Measurements from ENCODE around the gene EWSR1.

Gene EWSR1

DNA sequence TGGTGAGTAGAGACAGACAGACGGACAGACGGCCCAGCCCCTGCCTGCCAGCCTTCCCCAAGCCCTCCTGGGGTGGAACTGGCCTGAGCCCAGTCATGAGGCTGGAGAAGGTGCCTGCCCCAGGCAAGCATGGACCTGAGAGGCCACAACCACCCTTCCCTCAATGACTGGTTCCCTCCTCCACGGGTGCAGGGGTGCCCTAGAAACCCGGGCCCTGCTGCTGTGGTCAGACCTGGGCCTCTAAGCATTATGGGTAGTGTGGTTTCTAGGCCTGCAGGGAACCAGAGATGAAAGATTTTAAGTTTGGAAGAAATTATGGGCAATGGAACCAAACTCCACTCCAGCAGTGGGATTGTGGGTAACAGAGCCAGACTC lies 13.8 kb upstream of the EWSR1 start:
- Histone ChIP-seq H2AK5ac (ENCODE audit: low read length) (no peak overlapping the region), H2BK120ac (ENCODE audit: low read depth, low read length) (no peak overlapping the region), H3K36me3 (ENCODE audit: control insufficient read depth, insufficient read depth, low read length) (no peaks in the 10 kb centered on the region), H3K79me2 (ENCODE audit: control insufficient read depth, insufficient read depth, low read length) (no peaks in the 10 kb centered on the region), H3K79me1 (ENCODE audit: low read length) (no peaks in the 10 kb centered on the region), H3K4me2 (ENCODE audit: low read length) (no peak overlapping the region), H4K5ac (ENCODE audit: low read length) (no peak overlapping the region), H3K27me3 (ENCODE audit: insufficient read depth, low read length, poor library complexity) (no peaks in the 10 kb centered on the region), H3K9ac (ENCODE audit: low read length) (no peak overlapping the region), H2BK5ac (ENCODE audit: low read length) (no peak overlapping the region), H3K56ac (ENCODE audit: low read length) (no peak overlapping the region), H3K27ac (ENCODE audit: low read depth, low read length) (no peak overlapping the region), H2BK15ac (replicated peaks; ENCODE audit: low read depth) (no peak overlapping the region), H3K18ac (ENCODE audit: low read length) (no peak overlapping the region), H3K4me1 (ENCODE audit: control insufficient read depth, low read depth, low read length) (no peaks in the 10 kb centered on the region), H3K23ac (ENCODE audit: low read length) (no peak overlapping the region), H4K8ac (ENCODE audit: low read depth, low read length) (no peak overlapping the region), H3K4me3 (ENCODE audit: low read length) (no peak overlapping the region), H3K4ac (ENCODE audit: low read depth, low read length) (no peak overlapping the region)
- no peak for DNase-seq
- WGBS (ENCODE audit: extremely low coverage, insufficient coverage, low lambda C conversion rate) = no CpG with 5 or more reads among the region's 4 CpGs

DNA sequence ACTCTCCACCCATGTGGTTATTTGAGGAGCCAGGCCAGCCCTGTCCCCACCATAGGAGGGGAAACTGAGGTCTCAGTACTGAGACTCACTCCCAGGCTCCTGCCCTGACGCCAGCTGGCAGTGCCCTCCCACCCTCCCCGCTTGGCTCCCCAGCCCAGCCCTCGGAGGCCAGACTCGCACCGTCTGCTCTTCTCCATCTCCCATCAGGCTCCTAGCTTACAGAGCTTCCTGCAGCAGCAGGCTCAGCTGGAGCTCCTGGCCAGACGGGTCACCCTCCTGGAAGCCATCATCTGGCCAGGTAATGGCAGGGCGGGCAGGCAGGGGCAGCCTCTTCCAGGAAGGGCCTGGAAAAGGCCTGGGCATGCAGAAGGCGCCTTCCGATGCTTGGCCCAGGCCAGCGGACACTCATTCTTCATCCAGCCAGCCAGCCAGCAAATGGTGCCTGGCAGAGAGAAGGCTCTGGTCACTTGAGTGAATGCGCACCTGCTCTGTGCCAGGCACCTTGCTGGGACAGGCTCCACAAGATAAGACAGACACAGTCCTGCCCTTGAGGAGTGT lies 12.9 kb upstream of the EWSR1 start:
- H3K18ac ChIP-seq (ENCODE audit: low read length) = no peak overlapping the region

DNA sequence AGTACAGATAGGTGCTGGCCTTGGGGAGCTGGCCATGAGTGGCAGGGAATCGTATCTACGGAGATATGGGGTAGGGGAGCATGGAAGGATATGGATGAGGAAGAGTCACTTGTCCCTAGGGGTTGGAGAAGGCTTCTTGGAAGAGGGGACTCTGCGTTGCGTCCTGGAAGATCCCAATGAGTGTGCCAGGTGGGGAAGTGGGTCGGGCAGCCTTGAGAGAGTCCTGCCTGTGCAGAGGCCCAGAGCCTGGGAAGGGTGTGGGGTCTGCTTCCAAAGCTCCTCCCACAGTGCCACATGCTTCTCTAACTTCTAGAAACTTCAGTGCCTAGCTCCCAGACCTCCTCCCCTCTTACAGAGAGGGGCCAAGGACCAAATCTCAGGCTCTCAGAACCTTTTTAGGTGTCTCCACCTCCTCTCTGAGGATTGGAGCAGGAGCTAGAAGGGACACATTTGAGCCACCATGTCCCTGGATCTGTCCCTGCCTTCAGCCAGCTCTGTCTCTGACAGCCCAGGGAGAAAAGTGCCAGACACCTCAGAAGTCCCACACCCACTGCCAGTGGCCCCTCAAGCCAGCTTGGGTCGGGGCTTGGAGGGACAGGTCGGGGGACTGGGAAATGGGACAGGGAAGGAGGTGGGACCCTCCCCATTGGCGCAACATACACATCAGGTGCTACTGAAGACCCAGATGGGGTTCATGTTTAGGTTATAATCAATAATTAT lies 11.3 kb upstream of the EWSR1 start:
- H3K23ac ChIP-seq (ENCODE audit: low read length) = no peak overlapping the region
- H4K8ac ChIP-seq (ENCODE audit: low read depth, low read length) = no peak overlapping the region
- no peak overlapping the region for H3K27ac ChIP-seq (ENCODE audit: low read depth, low read length)
- no peak overlapping the region for H4K5ac ChIP-seq (ENCODE audit: low read length)
- H2BK120ac ChIP-seq (ENCODE audit: low read depth, low read length) = no peak overlapping the region
- no peak overlapping the region for H3K9ac ChIP-seq (ENCODE audit: low read length)
- H3K79me2 ChIP-seq (ENCODE audit: control insufficient read depth, insufficient read depth, low read length) = no peaks in the 10 kb centered on the region
- H3K36me3 ChIP-seq (ENCODE audit: control insufficient read depth, insufficient read depth, low read length) = no peaks in the 10 kb centered on the region
- no peak overlapping the region for H3K4me2 ChIP-seq (ENCODE audit: low read length)
- no peak overlapping the region for H3K18ac ChIP-seq (ENCODE audit: low read length)
- no peak overlapping the region for H3K56ac ChIP-seq (ENCODE audit: low read length)
- H3K4me1 ChIP-seq (ENCODE audit: control insufficient read depth, low read depth, low read length) = no peaks in the 10 kb centered on the region
- no peak overlapping the region for H2BK15ac ChIP-seq (replicated peaks; ENCODE audit: low read depth)
- no peaks in the 10 kb centered on the region for H3K27me3 ChIP-seq (ENCODE audit: insufficient read depth, low read length, poor library complexity)
- no peak overlapping the region for H3K4me3 ChIP-seq (ENCODE audit: low read length)
- DNase-seq = no peak
- H2BK5ac ChIP-seq (ENCODE audit: low read length) = no peak overlapping the region
- H3K4ac ChIP-seq (ENCODE audit: low read depth, low read length) = no peak overlapping the region
- no CpG with 5 or more reads among the region's 8 CpGs for WGBS (ENCODE audit: extremely low coverage, insufficient coverage, low lambda C conversion rate)
- no peaks in the 10 kb centered on the region for H3K79me1 ChIP-seq (ENCODE audit: low read length)
- no peak overlapping the region for H2AK5ac ChIP-seq (ENCODE audit: low read length)

More for the DNA sequence above, 12.9 kb upstream of the EWSR1 start:
- Histone ChIP-seq H3K4me2 (ENCODE audit: low read length) (no peak overlapping the region), H3K79me1 (ENCODE audit: low read length) (no peaks in the 10 kb centered on the region), H3K9ac (ENCODE audit: low read length) (no peak overlapping the region), H2AK5ac (ENCODE audit: low read length) (no peak overlapping the region), H3K27ac (ENCODE audit: low read depth, low read length) (no peak overlapping the region), H4K8ac (ENCODE audit: low read depth, low read length) (no peak overlapping the region), H3K23ac (ENCODE audit: low read length) (no peak overlapping the region), H3K4ac (ENCODE audit: low read depth, low read length) (no peak overlapping the region), H2BK5ac (ENCODE audit: low read length) (no peak overlapping the region), H3K4me1 (ENCODE audit: control insufficient read depth, low read depth, low read length) (no peaks in the 10 kb centered on the region), H4K5ac (ENCODE audit: low read length) (no peak overlapping the region), H2BK120ac (ENCODE audit: low read depth, low read length) (no peak overlapping the region), H3K79me2 (ENCODE audit: control insufficient read depth, insufficient read depth, low read length) (no peaks in the 10 kb centered on the region), H3K27me3 (ENCODE audit: insufficient read depth, low read length, poor library complexity) (no peaks in the 10 kb centered on the region), H3K4me3 (ENCODE audit: low read length) (no peak overlapping the region), H2BK15ac (replicated peaks; ENCODE audit: low read depth) (no peak overlapping the region), H3K56ac (ENCODE audit: low read length) (no peak overlapping the region), H3K36me3 (ENCODE audit: control insufficient read depth, insufficient read depth, low read length) (no peaks in the 10 kb centered on the region)
- no peak for DNase-seq
- whole genome bisulfite sequencing (ENCODE audit: extremely low coverage, insufficient coverage, low lambda C conversion rate) = no CpG with 5 or more reads among the region's 11 CpGs

DNA sequence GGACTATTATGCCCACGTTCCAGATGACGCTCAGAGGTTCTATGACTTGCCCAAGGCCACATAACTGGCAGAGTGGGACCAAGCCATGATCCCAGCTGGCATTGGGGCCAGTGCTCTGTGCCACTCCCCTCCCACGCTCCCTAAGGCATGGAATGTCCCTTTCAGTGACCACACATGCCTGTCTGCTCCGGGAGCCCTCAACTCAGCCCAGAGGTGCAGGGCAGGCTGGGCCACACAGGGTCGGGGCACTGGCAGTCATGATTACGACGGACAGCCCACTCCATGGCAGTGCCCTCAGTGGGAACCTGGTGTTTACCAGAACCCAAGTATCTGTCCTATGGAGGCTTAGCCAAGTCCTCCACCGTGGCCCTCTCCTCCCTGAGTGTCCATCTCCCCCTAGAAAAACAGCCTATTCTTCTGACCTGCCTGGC lies 10.3 kb upstream of the EWSR1 start:
- no peak overlapping the region for H4K8ac ChIP-seq (ENCODE audit: low read depth, low read length)
- H4K5ac ChIP-seq (ENCODE audit: low read length) = no peak overlapping the region
- no peaks in the 10 kb centered on the region for H3K36me3 ChIP-seq (ENCODE audit: control insufficient read depth, insufficient read depth, low read length)
- no CpG with 5 or more reads among the region's 8 CpGs for WGBS (ENCODE audit: extremely low coverage, insufficient coverage, low lambda C conversion rate)
- no peaks in the 10 kb centered on the region for H3K79me2 ChIP-seq (ENCODE audit: control insufficient read depth, insufficient read depth, low read length)
- no peak overlapping the region for H3K4me3 ChIP-seq (ENCODE audit: low read length)
- no peak overlapping the region for H2BK120ac ChIP-seq (ENCODE audit: low read depth, low read length)
- no peak overlapping the region for H3K56ac ChIP-seq (ENCODE audit: low read length)
- H2BK5ac ChIP-seq (ENCODE audit: low read length) = no peak overlapping the region
- no peak overlapping the region for H2AK5ac ChIP-seq (ENCODE audit: low read length)
- H3K79me1 ChIP-seq (ENCODE audit: low read length) = no peaks in the 10 kb centered on the region
- H3K4ac ChIP-seq (ENCODE audit: low read depth, low read length) = no peak overlapping the region
- H3K27me3 ChIP-seq (ENCODE audit: insufficient read depth, low read length, poor library complexity) = no peaks in the 10 kb centered on the region
- H3K9ac ChIP-seq (ENCODE audit: low read length) = no peak overlapping the region
- H3K18ac ChIP-seq (ENCODE audit: low read length) = no peak overlapping the region
- H3K4me1 ChIP-seq (ENCODE audit: control insufficient read depth, low read depth, low read length) = no peaks in the 10 kb centered on the region
- H2BK15ac ChIP-seq (replicated peaks; ENCODE audit: low read depth) = no peak overlapping the region
- no peak overlapping the region for H3K4me2 ChIP-seq (ENCODE audit: low read length)
- DNase-seq = no peak
- H3K23ac ChIP-seq (ENCODE audit: low read length) = no peak overlapping the region
- H3K27ac ChIP-seq (ENCODE audit: low read depth, low read length) = no peak overlapping the region

DNA sequence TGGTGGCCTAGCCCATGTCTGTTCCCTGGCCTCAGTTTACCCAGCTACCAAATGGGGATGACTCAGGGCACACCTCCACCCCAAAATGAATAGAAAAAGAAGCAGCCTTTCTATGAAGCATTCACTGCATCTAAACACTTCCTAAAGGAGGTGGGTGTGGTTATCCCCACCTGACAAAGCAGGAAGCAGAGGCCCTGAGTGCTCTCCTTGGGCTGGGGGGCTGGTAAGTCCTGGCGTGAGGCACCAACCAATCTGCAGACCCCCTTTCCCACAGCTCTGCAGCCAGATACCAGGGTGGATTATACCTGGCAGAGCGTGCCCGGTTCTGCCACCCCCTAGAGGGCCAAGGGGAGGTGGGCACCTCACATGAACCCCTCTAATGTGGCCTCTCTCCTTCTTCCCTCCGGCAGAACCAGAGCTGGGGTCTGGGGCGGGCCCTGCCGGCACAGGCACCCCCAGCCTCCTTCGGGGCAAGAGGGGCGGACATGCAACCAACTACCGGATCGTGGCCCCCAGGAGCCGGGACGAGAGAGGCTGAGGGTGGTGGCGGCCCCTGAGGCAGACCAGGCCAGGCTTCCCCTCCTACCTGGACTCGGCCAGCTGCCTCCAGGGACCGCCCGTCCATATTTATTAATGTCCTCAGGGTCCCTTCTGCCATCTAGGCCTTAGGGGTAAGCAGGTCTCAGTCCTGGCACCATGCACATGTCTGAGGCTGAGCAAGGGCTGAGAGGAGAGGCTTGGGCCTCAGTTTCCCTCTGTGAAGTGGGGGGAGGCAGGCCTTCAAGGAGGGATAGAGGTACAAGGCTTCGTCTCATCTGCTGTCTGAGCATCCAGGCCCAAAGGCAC lies 9.4 kb upstream of the EWSR1 start:
- DNase-seq = no peak
- H2BK5ac ChIP-seq (ENCODE audit: low read length) = no peak overlapping the region
- no peak overlapping the region for H3K18ac ChIP-seq (ENCODE audit: low read length)
- H2AK5ac ChIP-seq (ENCODE audit: low read length) = no peak overlapping the region
- no peaks in the 10 kb centered on the region for H3K79me1 ChIP-seq (ENCODE audit: low read length)
- no peak overlapping the region for H3K23ac ChIP-seq (ENCODE audit: low read length)
- H3K4me1 ChIP-seq (ENCODE audit: control insufficient read depth, low read depth, low read length) = no peaks in the 10 kb centered on the region
- no peak overlapping the region for H2BK120ac ChIP-seq (ENCODE audit: low read depth, low read length)
- H3K36me3 ChIP-seq (ENCODE audit: control insufficient read depth, insufficient read depth, low read length) = no peaks in the 10 kb centered on the region
- no peak overlapping the region for H3K4me3 ChIP-seq (ENCODE audit: low read length)
- H3K27me3 ChIP-seq (ENCODE audit: insufficient read depth, low read length, poor library complexity) = no peaks in the 10 kb centered on the region
- H3K56ac ChIP-seq (ENCODE audit: low read length) = no peak overlapping the region
- no peak overlapping the region for H4K8ac ChIP-seq (ENCODE audit: low read depth, low read length)
- H3K4me2 ChIP-seq (ENCODE audit: low read length) = no peak overlapping the region
- no peak overlapping the region for H2BK15ac ChIP-seq (replicated peaks; ENCODE audit: low read depth)
- H3K79me2 ChIP-seq (ENCODE audit: control insufficient read depth, insufficient read depth, low read length) = no peaks in the 10 kb centered on the region
- WGBS (ENCODE audit: extremely low coverage, insufficient coverage, low lambda C conversion rate) = no CpG with 5 or more reads among the region's 17 CpGs
- no peak overlapping the region for H3K9ac ChIP-seq (ENCODE audit: low read length)
- H3K27ac ChIP-seq (ENCODE audit: low read depth, low read length) = no peak overlapping the region
- H3K4ac ChIP-seq (ENCODE audit: low read depth, low read length) = no peak overlapping the region
- no peak overlapping the region for H4K5ac ChIP-seq (ENCODE audit: low read length)

Data from mesendoderm (in vitro differentiated cells).